ENCODE data around the gene COL18A1. TPM values are rescaled to one million over a fixed set of nuclear protein-coding genes. Genes with fewer than 3 reads are reported as not detected.

The COL18A1 gene
- total RNA-seq, 2 donors from 2014 or later, result 0.31 to 1.3 TPM

- Mint-ChIP-seq H3K4me3 (peak overlapping the region; percentile 19), H3K27me3 (peaks cover 30 to 41% of the 10 kb centered on the region in 2 donors), H3K9me3 (peaks cover 4% of the 10 kb centered on the region), H3K4me1 (ENCODE audit: low read depth in 2 of 2) (peaks cover 7 to 8% of the 10 kb centered on the region in 2 donors), H3K36me3 (peaks cover 5% of the 10 kb centered on the region), H3K27ac (no peak overlapping the region)
- DNase-seq (ENCODE audit: low spot score) (no peak), ATAC-seq (no peak)
Observed at GRCh38 chr21:45405819-45406762, 1.1 kb downstream of the COL18A1 start.

- no peak for DNase-seq (ENCODE audit: low spot score)
- Mint-ChIP-seq H3K27me3 (peaks cover 23 to 37% of the 10 kb centered on the region in 2 donors), H3K4me1 (ENCODE audit: low read depth in 2 of 2) (peaks cover 7 to 8% of the 10 kb centered on the region in 2 donors), H3K4me3 (peak overlapping the region; percentile 19), H3K36me3 (no peaks in the 10 kb centered on the region), H3K9me3 (no peaks in the 10 kb centered on the region), H3K27ac (no peak overlapping the region)
- ATAC-seq, result no peak
Observed at GRCh38 chr21:45406801-45407628, 2.0 kb downstream of the COL18A1 start.

DNA sequence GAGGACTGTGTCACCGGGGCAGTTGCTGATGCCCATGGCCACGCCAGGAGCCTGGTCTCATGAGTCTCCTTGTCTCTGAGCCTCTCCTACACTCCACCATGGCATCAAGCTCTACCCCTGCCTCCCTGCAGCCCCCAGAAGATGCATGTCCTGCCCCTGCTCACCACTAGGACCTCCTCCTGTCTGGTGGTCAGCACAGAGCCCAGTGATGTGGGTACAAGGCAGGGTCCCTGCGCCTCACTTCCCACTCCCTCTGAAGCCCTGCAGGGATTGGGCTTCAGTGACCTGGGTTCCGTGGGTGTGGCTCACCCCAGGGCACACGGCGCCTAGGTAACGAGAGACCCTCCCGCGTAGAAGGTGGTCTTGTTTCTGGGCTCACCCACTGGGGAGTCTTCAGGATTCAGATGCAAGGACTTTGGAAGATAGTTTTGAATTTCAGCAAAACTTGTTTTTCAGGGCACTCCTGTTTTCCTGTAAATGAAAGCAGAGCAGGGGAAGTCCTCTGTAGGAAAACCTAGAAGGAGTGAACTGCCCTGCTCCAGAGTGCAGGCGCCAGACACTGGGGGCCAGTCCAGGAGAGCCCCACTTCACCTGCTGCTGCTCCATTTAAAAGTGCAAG is 2.8 kb downstream of the COL18A1 start:
- Mint-ChIP-seq H3K4me3 (no peak overlapping the region), H3K27ac (no peak overlapping the region), H3K4me1 (ENCODE audit: low read depth in 2 of 2) (peaks cover 7 to 8% of the 10 kb centered on the region in 2 donors), H3K36me3 (no peaks in the 10 kb centered on the region), H3K9me3 (no peaks in the 10 kb centered on the region), H3K27me3 (peaks cover 23 to 31% of the 10 kb centered on the region in 2 donors)
- no peak for DNase-seq (ENCODE audit: low spot score)
- ATAC-seq, result no peak

GRCh38 chr21:45408271-45408791 is 3.4 kb downstream of the COL18A1 start:
- H3K4me3 Mint-ChIP-seq, result no peak overlapping the region
- no peak overlapping the region for H3K27ac Mint-ChIP-seq
- no peak for ATAC-seq
- peaks cover 7 to 8% of the 10 kb centered on the region in 2 donors for H3K4me1 Mint-ChIP-seq (ENCODE audit: low read depth in 2 of 2)
- peaks cover 19 to 28% of the 10 kb centered on the region in 2 donors for H3K27me3 Mint-ChIP-seq
- no peaks in the 10 kb centered on the region for H3K9me3 Mint-ChIP-seq
- no peak for DNase-seq (ENCODE audit: low spot score)
- H3K36me3 Mint-ChIP-seq, result no peaks in the 10 kb centered on the region

GRCh38 chr21:45408801-45409261 is 3.9 kb downstream of the COL18A1 start:
- H3K36me3 Mint-ChIP-seq, result no peaks in the 10 kb centered on the region

GRCh38 chr21:45409466-45410150 is 4.6 kb downstream of the COL18A1 start:
- Mint-ChIP-seq H3K27me3 (peaks cover 8 to 18% of the 10 kb centered on the region in 2 donors), H3K9me3 (no peaks in the 10 kb centered on the region), H3K36me3 (no peaks in the 10 kb centered on the region), H3K27ac (no peak overlapping the region), H3K4me3 (no peak overlapping the region), H3K4me1 (ENCODE audit: low read depth in 2 of 2) (no peaks in the 10 kb centered on the region)
- DNase-seq (ENCODE audit: low spot score), result no peak
- ATAC-seq, result no peak

More at GRCh38 chr21:45408801-45409261, 3.9 kb downstream of the COL18A1 start:
- H3K9me3 Mint-ChIP-seq, result no peaks in the 10 kb centered on the region
- H3K27ac Mint-ChIP-seq, result no peak overlapping the region
- peaks cover 14 to 23% of the 10 kb centered on the region in 2 donors for H3K27me3 Mint-ChIP-seq
- no peak overlapping the region for H3K4me3 Mint-ChIP-seq
- DNase-seq (ENCODE audit: low spot score) (no peak), ATAC-seq (no peak)
- peaks cover 5 to 6% of the 10 kb centered on the region in 2 donors for H3K4me1 Mint-ChIP-seq (ENCODE audit: low read depth in 2 of 2)

GRCh38 chr21:45410151-45410864 is 5.3 kb downstream of the COL18A1 start:
- H3K4me1 Mint-ChIP-seq (ENCODE audit: low read depth in 2 of 2), result no peaks in the 10 kb centered on the region
- H3K36me3 Mint-ChIP-seq, result no peaks in the 10 kb centered on the region
- H3K9me3 Mint-ChIP-seq, result no peaks in the 10 kb centered on the region
- DNase-seq (ENCODE audit: low spot score) (no peak), ATAC-seq (no peak)
- H3K27ac Mint-ChIP-seq, result no peak overlapping the region
- H3K27me3 Mint-ChIP-seq, result peaks cover 8 to 18% of the 10 kb centered on the region in 2 donors
- H3K4me3 Mint-ChIP-seq, result no peak overlapping the region

DNA sequence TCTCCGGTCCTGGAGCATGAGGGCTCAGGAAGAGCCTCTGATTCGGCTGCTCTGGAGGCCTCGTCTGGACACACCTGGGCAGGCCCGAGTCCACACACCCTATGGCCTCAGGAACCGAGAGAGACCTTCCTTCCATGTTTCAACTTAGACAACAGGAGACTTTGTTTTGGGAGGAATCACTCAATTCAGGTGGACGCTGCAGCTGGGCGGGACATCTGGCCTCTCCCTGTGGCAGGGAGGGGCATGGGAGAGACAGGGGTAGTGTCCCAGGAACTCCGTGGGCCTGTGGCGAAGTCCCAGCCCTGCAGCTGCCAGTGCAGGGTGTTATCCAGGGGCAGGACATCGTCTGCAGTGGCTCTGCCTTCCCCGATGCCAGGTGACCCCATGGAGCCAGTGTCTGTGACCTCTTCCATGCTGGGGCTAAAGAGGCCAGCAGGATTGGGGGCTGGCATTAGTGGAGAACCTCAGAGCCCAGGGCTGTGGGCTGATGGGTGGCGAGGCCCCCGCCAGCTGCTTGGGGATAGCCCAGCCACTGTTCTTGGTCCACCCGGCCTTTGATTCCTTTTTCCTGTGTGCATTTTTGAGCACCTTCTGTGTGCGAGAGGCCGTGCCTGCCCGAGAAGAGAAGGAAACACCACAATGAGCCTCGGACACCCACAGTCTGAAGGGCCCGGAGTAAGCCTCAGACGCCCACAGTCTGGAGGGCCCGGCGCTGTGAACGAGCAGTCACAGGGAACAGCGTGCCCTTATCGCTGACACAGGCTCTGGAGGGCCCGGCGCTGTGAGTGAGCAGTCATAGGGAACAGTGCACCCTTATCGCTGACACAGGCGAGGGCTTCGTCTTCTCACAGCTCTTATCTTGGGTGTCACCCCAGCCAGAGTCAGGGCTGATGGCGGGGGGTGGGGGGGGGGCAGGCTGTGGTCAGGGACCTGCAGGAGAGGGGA is 6.2 kb downstream of the COL18A1 start:
- H3K4me3 Mint-ChIP-seq, result no peak overlapping the region
- H3K4me1 Mint-ChIP-seq (ENCODE audit: low read depth in 2 of 2), result no peaks in the 10 kb centered on the region

DNA sequence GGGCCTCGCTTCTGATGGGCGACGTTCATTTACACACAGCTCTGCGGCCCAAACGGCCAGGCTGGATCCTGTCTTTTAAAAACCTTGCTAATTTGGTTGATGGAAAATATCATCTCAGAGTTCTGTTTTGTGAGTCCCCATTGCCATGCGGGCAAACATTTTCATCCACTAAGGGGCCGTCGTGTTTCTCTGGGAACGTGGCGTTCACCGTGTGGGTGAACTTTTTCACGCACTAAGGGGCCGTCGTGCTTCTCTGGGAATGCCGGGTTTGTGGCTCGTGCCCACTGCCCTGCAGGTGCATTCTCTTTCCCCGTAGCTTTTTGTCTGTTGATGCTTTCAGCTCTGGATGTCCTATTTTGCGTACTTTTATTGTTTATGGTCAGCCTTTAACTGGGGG is 6.8 kb downstream of the COL18A1 start:
- H3K27ac Mint-ChIP-seq, result no peak overlapping the region
- ATAC-seq, result no peak

More for the DNA sequence above, 6.2 kb downstream of the COL18A1 start:
- peaks cover 8 to 18% of the 10 kb centered on the region in 2 donors for H3K27me3 Mint-ChIP-seq
- DNase-seq (ENCODE audit: low spot score) (no peak), ATAC-seq (no peak)
- H3K27ac Mint-ChIP-seq, result no peak overlapping the region
- no peaks in the 10 kb centered on the region for H3K9me3 Mint-ChIP-seq
- H3K36me3 Mint-ChIP-seq, result no peaks in the 10 kb centered on the region

GRCh38 chr21:45412491-45412890 is 7.5 kb downstream of the COL18A1 start:
- ATAC-seq (no peak), DNase-seq (ENCODE audit: low spot score) (no peak)
- H3K4me3 Mint-ChIP-seq, result no peak overlapping the region
- no peak overlapping the region for H3K27ac Mint-ChIP-seq
- no peaks in the 10 kb centered on the region for H3K4me1 Mint-ChIP-seq (ENCODE audit: low read depth in 2 of 2)
- peaks cover 0 to 14% of the 10 kb centered on the region in 2 donors for H3K27me3 Mint-ChIP-seq
- H3K36me3 Mint-ChIP-seq, result no peaks in the 10 kb centered on the region
- no peaks in the 10 kb centered on the region for H3K9me3 Mint-ChIP-seq

More for the DNA sequence above, 6.8 kb downstream of the COL18A1 start:
- Mint-ChIP-seq H3K4me1 (ENCODE audit: low read depth in 2 of 2) (no peaks in the 10 kb centered on the region), H3K27me3 (peaks cover 2 to 14% of the 10 kb centered on the region in 2 donors), H3K4me3 (no peak overlapping the region), H3K36me3 (no peaks in the 10 kb centered on the region), H3K9me3 (no peaks in the 10 kb centered on the region)
- no peak for DNase-seq (ENCODE audit: low spot score)

DNA sequence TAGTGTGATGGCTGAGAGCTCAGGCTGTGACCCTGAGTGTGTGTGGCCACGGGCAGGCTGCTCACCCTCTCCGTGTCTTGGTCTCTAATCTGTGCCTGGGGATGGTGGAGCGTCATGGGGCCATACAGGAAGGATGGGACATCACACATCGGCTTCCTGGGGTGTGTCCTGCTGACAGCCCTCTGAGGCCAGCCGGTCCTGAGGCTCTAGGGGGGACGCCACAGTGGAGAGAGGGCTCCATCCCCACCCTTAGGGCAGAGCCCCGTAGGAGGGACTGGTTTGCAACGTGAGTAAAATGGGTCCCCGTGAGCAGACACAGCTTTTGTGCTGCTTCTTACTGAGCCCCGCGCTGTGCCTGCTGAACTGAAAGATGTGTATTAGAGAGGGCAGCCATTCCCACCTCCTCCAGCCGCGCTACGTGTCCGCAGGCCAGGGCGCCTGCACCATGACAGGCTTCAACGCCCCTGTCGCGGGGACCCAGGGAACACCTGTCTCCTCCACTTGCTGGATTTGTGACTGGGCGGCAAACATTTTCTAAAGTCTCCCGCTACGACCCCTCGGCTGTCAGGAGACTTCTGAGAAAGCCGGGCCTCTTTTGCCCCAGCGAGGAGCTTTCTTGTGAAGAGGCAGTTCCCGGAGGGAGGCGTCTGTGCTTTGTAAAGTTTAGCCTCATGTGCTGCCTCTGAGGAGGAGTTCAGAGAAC is 8.1 kb downstream of the COL18A1 start:
- H3K27ac Mint-ChIP-seq, result no peak overlapping the region
- peaks cover 0 to 14% of the 10 kb centered on the region in 2 donors for H3K27me3 Mint-ChIP-seq
- H3K4me3 Mint-ChIP-seq, result no peak overlapping the region
- H3K9me3 Mint-ChIP-seq, result no peaks in the 10 kb centered on the region
- H3K36me3 Mint-ChIP-seq, result no peaks in the 10 kb centered on the region
- peak; percentile 56 for DNase-seq (ENCODE audit: low spot score)
- no peaks in the 10 kb centered on the region for H3K4me1 Mint-ChIP-seq (ENCODE audit: low read depth in 2 of 2)
- no peak for ATAC-seq
